Astrocyte (in vitro differentiated cells and primary cell): ENCODE data around the gene TPPP2. TPM values are rescaled to one million over a fixed set of nuclear protein-coding genes. Genes with fewer than 3 reads are reported as not detected.
A peak's percentile ranks its signal among the peaks of the same experiment; 100 is the strongest.

ENCODE experiments used
- DNase-seq: peaks from one replicate; pipeline ENCODE4 v3.0.0-alpha.2; 2010; ENCODE audit warnings: low read depth
- FAIRE-seq: peaks from 2 replicates; lab custom pipeline; 2011; peaks lifted over from hg19 to GRCh38; lab: Jason Lieb, UNC
- H2AFZ ChIP-seq: 2 replicates; pipeline ENCODE4 v1.6.0; 2012; ENCODE audit warnings: low read depth, low read length, inconsistent platforms
- H3K27ac ChIP-seq: 2 replicates; pipeline ENCODE4 v1.5.1; 2011; ENCODE audit warnings: low read depth, low read length, inconsistent platforms
- H3K27me3 ChIP-seq: 2 replicates; pipeline ENCODE4 v1.6.0; 2011; ENCODE audit warnings: low read length, inconsistent platforms; ENCODE audit not compliant: insufficient read depth
- H3K36me3 ChIP-seq: 2 replicates; pipeline ENCODE4 v1.5.1; 2011; ENCODE audit warnings: low read length, inconsistent platforms; ENCODE audit not compliant: insufficient read depth
- H3K4me1 ChIP-seq: 2 replicates; pipeline ENCODE4 v1.5.1; 2011; ENCODE audit warnings: low read length, inconsistent platforms; ENCODE audit not compliant: insufficient read depth
- H3K4me2 ChIP-seq: 2 replicates; pipeline ENCODE4 v1.6.0; 2012; ENCODE audit warnings: low read length, inconsistent platforms
- H3K4me3 ChIP-seq: 2 replicates; pipeline ENCODE4 v1.5.1; 2011; ENCODE audit warnings: low read depth, mild to moderate bottlenecking, low read length, inconsistent platforms; ENCODE audit not compliant: insufficient read depth
- H3K79me2 ChIP-seq: 2 replicates; pipeline ENCODE4 v1.6.0; 2012; ENCODE audit warnings: mild to moderate bottlenecking, low read length, inconsistent platforms; ENCODE audit not compliant: insufficient read depth
- H3K9ac ChIP-seq: 2 replicates; pipeline ENCODE4 v1.6.0; 2012; ENCODE audit warnings: mild to moderate bottlenecking, low read length, inconsistent platforms
- H3K9me3 ChIP-seq: 2 replicates; pipeline ENCODE4 v1.5.1; 2012; ENCODE audit warnings: low read depth, mild to moderate bottlenecking, low read length, inconsistent platforms; ENCODE audit not compliant: insufficient read depth
- H4K20me1 ChIP-seq: 2 replicates; pipeline ENCODE4 v1.6.0; 2012; ENCODE audit warnings: low read length, inconsistent platforms; ENCODE audit not compliant: insufficient read depth
- H3K27ac Mint-ChIP-seq: one replicate; pipeline ENCODE4 v1.8.0; 2021; ENCODE audit warnings: mild to moderate bottlenecking, mixed read lengths; ENCODE audit not compliant: unreplicated experiment
- H3K27me3 Mint-ChIP-seq: one replicate; pipeline ENCODE4 v1.8.0; 2021; ENCODE audit warnings: low read depth, mixed read lengths; ENCODE audit not compliant: unreplicated experiment
- H3K36me3 Mint-ChIP-seq: one replicate; pipeline ENCODE4 v1.8.0; 2021; ENCODE audit warnings: low read depth, mixed read lengths; ENCODE audit not compliant: unreplicated experiment
- H3K4me1 Mint-ChIP-seq: one replicate; pipeline ENCODE4 v1.8.0; 2021; ENCODE audit warnings: low read depth, mixed read lengths; ENCODE audit not compliant: unreplicated experiment
- H3K4me3 Mint-ChIP-seq: one replicate; pipeline ENCODE4 v1.8.0; 2021; ENCODE audit warnings: mild to moderate bottlenecking, moderate library complexity, mixed read lengths; ENCODE audit not compliant: unreplicated experiment
- H3K9me3 Mint-ChIP-seq: one replicate; pipeline ENCODE4 v1.8.0; 2021; ENCODE audit warnings: mild to moderate bottlenecking, mixed read lengths; ENCODE audit not compliant: unreplicated experiment
- CTCF ChIP-seq: IDR thresholded peaks from 2 replicates; pipeline ENCODE4 v1.5.1; 2011; ENCODE audit warnings: low read depth, mild to moderate bottlenecking, inconsistent platforms, low read length, moderate library complexity; ENCODE audit not compliant: insufficient read depth
- EZH2 ChIP-seq: IDR thresholded peaks from 2 replicates; pipeline ENCODE4 v1.6.1; 2012; ENCODE audit warnings: mild to moderate bottlenecking, low read length, inconsistent platforms; ENCODE audit not compliant: insufficient read depth
- total RNA-seq: library from RNA; stranded (reverse); gene quantifications from 2 replicates; pipeline ENCODE4 v1.2.1, GENCODE V29; 2021

Gene TPPP2
- total RNA-seq, 1 donor from 2014 or later = not detected

- Histone ChIP-seq H3K9me3 (no peaks in the 10 kb centered on the region), H3K9ac (no peak overlapping the region), H3K4me3 (no peak overlapping the region), H4K20me1 (no peaks in the 10 kb centered on the region), H3K4me1 (peaks cover 4% of the 10 kb centered on the region), H3K27me3 (peaks cover 22% of the 10 kb centered on the region), H3K27ac (no peak overlapping the region), H3K36me3 (no peaks in the 10 kb centered on the region), H3K4me2 (no peak overlapping the region), H2AFZ (no peak overlapping the region), H3K79me2 (no peaks in the 10 kb centered on the region)
- Mint-ChIP-seq H3K36me3 (peaks cover 8% of the 10 kb centered on the region), H3K4me1 (peaks cover 15% of the 10 kb centered on the region), H3K27ac (no peak overlapping the region), H3K4me3 (no peak overlapping the region), H3K27me3 (peaks cover 30% of the 10 kb centered on the region), H3K9me3 (peaks cover 5% of the 10 kb centered on the region)
- FAIRE-seq (no peak), DNase-seq (no peak)
- no peak for TF ChIP-seq EZH2
- TF ChIP-seq CTCF = no peak
Measured at GRCh38 chr14:21019366-21019765, 10.7 kb upstream of the TPPP2 start.

GRCh38 chr14:21020977-21021545, 9.0 kb upstream of the TPPP2 start:
- DNase-seq (no peak), FAIRE-seq (no peak)
- Histone ChIP-seq H3K9ac (no peak overlapping the region), H3K27ac (no peak overlapping the region), H3K4me3 (no peak overlapping the region), H3K9me3 (no peaks in the 10 kb centered on the region), H3K4me2 (no peak overlapping the region), H3K27me3 (peaks cover 23% of the 10 kb centered on the region), H4K20me1 (no peaks in the 10 kb centered on the region), H2AFZ (no peak overlapping the region), H3K36me3 (no peaks in the 10 kb centered on the region), H3K79me2 (no peaks in the 10 kb centered on the region), H3K4me1 (peaks cover 11% of the 10 kb centered on the region)
- Mint-ChIP-seq H3K9me3 (peaks cover 5% of the 10 kb centered on the region), H3K4me1 (peaks cover 15% of the 10 kb centered on the region), H3K27ac (no peak overlapping the region), H3K27me3 (peaks cover 31% of the 10 kb centered on the region), H3K4me3 (peak overlapping the region; percentile 40), H3K36me3 (peaks cover 8% of the 10 kb centered on the region)
- TF ChIP-seq EZH2 (no peak), CTCF (no peak)

GRCh38 chr14:21022686-21023085, 7.3 kb upstream of the TPPP2 start:
- TF ChIP-seq CTCF (no peak), EZH2 (no peak)
- peaks cover 31% of the 10 kb centered on the region for H3K27me3 Mint-ChIP-seq
- peaks cover 23% of the 10 kb centered on the region for H3K27me3 ChIP-seq
- FAIRE-seq = no peak
- H3K36me3 Mint-ChIP-seq = peaks cover 6% of the 10 kb centered on the region
- H3K4me1 ChIP-seq = peaks cover 9% of the 10 kb centered on the region
- H2AFZ ChIP-seq = no peak overlapping the region
- no peaks in the 10 kb centered on the region for H3K9me3 ChIP-seq
- no peak overlapping the region for H3K27ac Mint-ChIP-seq
- no peaks in the 10 kb centered on the region for H3K79me2 ChIP-seq
- peaks cover 19% of the 10 kb centered on the region for H3K4me1 Mint-ChIP-seq
- H3K9ac ChIP-seq = no peak overlapping the region
- no peaks in the 10 kb centered on the region for H3K36me3 ChIP-seq
- peaks cover 5% of the 10 kb centered on the region for H3K9me3 Mint-ChIP-seq
- DNase-seq = no peak
- no peak overlapping the region for H3K4me3 ChIP-seq
- H4K20me1 ChIP-seq = no peaks in the 10 kb centered on the region
- H3K4me2 ChIP-seq = no peak overlapping the region
- no peak overlapping the region for H3K4me3 Mint-ChIP-seq
- no peak overlapping the region for H3K27ac ChIP-seq
